ENCODE results near the gene RAB40AL. TPM values are rescaled to one million over a fixed set of nuclear protein-coding genes. Genes with fewer than 3 reads are reported as not detected.

RAB40AL gene
- total RNA-seq, 1 donor from 2014 or later = not detected

- no peak for TF ChIP-seq CTCF (IDR thresholded peaks at IDR 0.05)
- DNase-seq (ENCODE audit: low spot score in 2 of 2) = no peak
- Histone ChIP-seq H3K27ac (no peak overlapping the region), H3K9me3 (peaks cover 10 to 18% of the 10 kb centered on the region in 2 donors), H3K4me3 (no peak overlapping the region), H3K27me3 (no peaks in the 10 kb centered on the region), H3K4me1 (no peaks in the 10 kb centered on the region), H3K36me3 (no peaks in the 10 kb centered on the region)
- intact Hi-C loops (cut with DNase I) = no loop called here
Measured at GRCh38 chrX:102975016-102975415, 37.9 kb downstream of the RAB40AL start.

GRCh38 chrX:102976286-102976685, 39.2 kb downstream of the RAB40AL start:
- Histone ChIP-seq H3K4me3 (no peak overlapping the region), H3K9me3 (peaks cover 6 to 7% of the 10 kb centered on the region in 2 donors), H3K4me1 (no peaks in the 10 kb centered on the region), H3K36me3 (no peaks in the 10 kb centered on the region), H3K27ac (no peak overlapping the region), H3K27me3 (no peaks in the 10 kb centered on the region)
- intact Hi-C loops (cut with DNase I) = no loop called here
- TF ChIP-seq CTCF (IDR thresholded peaks at IDR 0.05) = no peak
- no peak for DNase-seq (ENCODE audit: low spot score in 2 of 2)

- Histone ChIP-seq H3K4me3 (no peak overlapping the region), H3K4me1 (no peaks in the 10 kb centered on the region), H3K27ac (no peak overlapping the region), H3K9me3 (peaks cover 0 to 7% of the 10 kb centered on the region in 2 donors), H3K36me3 (no peaks in the 10 kb centered on the region), H3K27me3 (no peaks in the 10 kb centered on the region)
- intact Hi-C loops (cut with DNase I) = no loop called here
- TF ChIP-seq CTCF (IDR thresholded peaks at IDR 0.05) = no peak
- no peak for DNase-seq (ENCODE audit: low spot score in 2 of 2)
Measured at GRCh38 chrX:102976793-102977495, 39.9 kb downstream of the RAB40AL start.

GRCh38 chrX:102978594-102978993, 41.5 kb downstream of the RAB40AL start:
- no peak overlapping the region for H3K4me3 ChIP-seq
- DNase-seq (ENCODE audit: low spot score in 2 of 2) = no peak
- no peaks in the 10 kb centered on the region for H3K27me3 ChIP-seq
- no peaks in the 10 kb centered on the region for H3K36me3 ChIP-seq
- H3K9me3 ChIP-seq = no peaks in the 10 kb centered on the region
- no peaks in the 10 kb centered on the region for H3K4me1 ChIP-seq
- no peak for TF ChIP-seq CTCF (IDR thresholded peaks at IDR 0.05)
- H3K27ac ChIP-seq = no peak overlapping the region
- intact Hi-C loops (cut with DNase I) = no loop called here

GRCh38 chrX:102979536-102979935, 42.5 kb downstream of the RAB40AL start:
- Histone ChIP-seq H3K27ac (no peak overlapping the region), H3K27me3 (no peaks in the 10 kb centered on the region), H3K4me3 (no peak overlapping the region), H3K4me1 (no peaks in the 10 kb centered on the region), H3K36me3 (no peaks in the 10 kb centered on the region), H3K9me3 (no peaks in the 10 kb centered on the region)
- intact Hi-C loops (cut with DNase I) = no loop called here
- no peak for DNase-seq (ENCODE audit: low spot score in 2 of 2)
- no peak for TF ChIP-seq CTCF (IDR thresholded peaks at IDR 0.05)

Data from ascending aorta (tissue), 2 donors.